Upper lobe of left lung (tissue), 4 donors: Measurements from ENCODE around the gene GLI1.
"Not testable (repeated sequence)": the region's sequence is repeated elsewhere in the genome, so short reads cannot be mapped to it uniquely, and the experiment has no call there.

Experiments
- EP300 ChIP-seq, 4 donors: sonication (generic); formaldehyde crosslinking; IDR thresholded peaks; one replicate each; pipeline ENCODE4 v1.5.1; 2017; ENCODE audit warnings: antibody characterized with exemption in 4 of 4, control low read depth in 2 of 4
- POLR2A ChIP-seq, 4 donors: fragments of 450-650 bp; IDR thresholded peaks; one replicate each; pipeline ENCODE4 v1.5.1; 2016 to 2017; ENCODE audit warnings: antibody characterized with exemption in 4 of 4, mild to moderate bottlenecking in 2 of 4
- POLR2AphosphoS5 ChIP-seq, 2 donors: sonication (generic); formaldehyde crosslinking; IDR thresholded peaks; one replicate each; pipeline ENCODE4 v1.5.1; 2017; ENCODE audit warnings: antibody characterized with exemption in 2 of 2
- TF ChIP-seq, protein P1 (sequence below), 6 experiments: fragments of 450-650 bp in 4 of 6; fragments of 200-600 bp in 2 of 6; sonication (generic) in 2 of 6; IDR thresholded peaks; one replicate each; pipeline ENCODE4 v1.5.1; 2016 to 2019; ENCODE audit warnings: antibody characterized with exemption in 6 of 6

- TF ChIP-seq POLR2A, POLR2AphosphoS5, EP300 (IDR thresholded peaks at IDR 0.05): not testable (repeated sequence)
- TF ChIP-seq, protein P1, sequence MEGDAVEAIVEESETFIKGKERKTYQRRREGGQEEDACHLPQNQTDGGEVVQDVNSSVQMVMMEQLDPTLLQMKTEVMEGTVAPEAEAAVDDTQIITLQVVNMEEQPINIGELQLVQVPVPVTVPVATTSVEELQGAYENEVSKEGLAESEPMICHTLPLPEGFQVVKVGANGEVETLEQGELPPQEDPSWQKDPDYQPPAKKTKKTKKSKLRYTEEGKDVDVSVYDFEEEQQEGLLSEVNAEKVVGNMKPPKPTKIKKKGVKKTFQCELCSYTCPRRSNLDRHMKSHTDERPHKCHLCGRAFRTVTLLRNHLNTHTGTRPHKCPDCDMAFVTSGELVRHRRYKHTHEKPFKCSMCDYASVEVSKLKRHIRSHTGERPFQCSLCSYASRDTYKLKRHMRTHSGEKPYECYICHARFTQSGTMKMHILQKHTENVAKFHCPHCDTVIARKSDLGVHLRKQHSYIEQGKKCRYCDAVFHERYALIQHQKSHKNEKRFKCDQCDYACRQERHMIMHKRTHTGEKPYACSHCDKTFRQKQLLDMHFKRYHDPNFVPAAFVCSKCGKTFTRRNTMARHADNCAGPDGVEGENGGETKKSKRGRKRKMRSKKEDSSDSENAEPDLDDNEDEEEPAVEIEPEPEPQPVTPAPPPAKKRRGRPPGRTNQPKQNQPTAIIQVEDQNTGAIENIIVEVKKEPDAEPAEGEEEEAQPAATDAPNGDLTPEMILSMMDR (IDR thresholded peaks at IDR 0.05) = not testable (repeated sequence)
Measured at GRCh38 chr12:57426948-57427347, 32.6 kb upstream of the GLI1 start.
